Kidney (tissue), 14 donors: ENCODE measurements around the gene LRRC55. TPM values are rescaled to one million over a fixed set of nuclear protein-coding genes. Genes with fewer than 3 reads are reported as not detected.

ENCODE experiments used
- DNase-seq, 5 donors: peaks; one replicate each; pipeline ENCODE4 v3.0.0-alpha.2; 2013 to 2020
- FAIRE-seq: peaks from 2 replicates; lab custom pipeline; 2012; peaks lifted over from hg19 to GRCh38; lab: Jason Lieb, UNC
- H3K27ac ChIP-seq, 2 donors: one replicate each; pipeline ENCODE4 v1.7.0; 2013; ENCODE audit warnings: low read depth in 2 of 2, low read length in 2 of 2, inconsistent platforms in 1 of 2
- H3K27me3 ChIP-seq: one replicate; pipeline ENCODE4 v1.7.1; 2013; ENCODE audit warnings: low read length, inconsistent platforms; ENCODE audit not compliant: control insufficient read depth, insufficient read depth
- H3K36me3 ChIP-seq, 3 donors: one replicate each; pipeline versions ENCODE4 v1.7.0 to v1.7.1; 2013; ENCODE audit warnings: low read length in 3 of 3, control low read depth in 1 of 3, inconsistent platforms in 1 of 3; ENCODE audit not compliant: insufficient read depth in 3 of 3, control insufficient read depth in 2 of 3
- H3K4me1 ChIP-seq, 3 donors: one replicate each; pipeline versions ENCODE4 v1.7.0 to v1.7.1; 2013; ENCODE audit warnings: low read length in 3 of 3, inconsistent platforms in 1 of 3, low read depth in 1 of 3; ENCODE audit not compliant: control insufficient read depth in 2 of 3, insufficient read depth in 2 of 3
- H3K4me3 ChIP-seq, 3 donors: one replicate each; pipeline versions ENCODE4 v1.7.0 to v1.8.1; 2013; ENCODE audit warnings: low read length in 3 of 3, control low read depth in 1 of 3, inconsistent platforms in 1 of 3
- H3K9ac ChIP-seq, 3 donors: one replicate each; pipeline versions ENCODE4 v1.7.0 to v1.7.1; 2013; ENCODE audit warnings: low read length in 3 of 3, control low read depth in 1 of 3, inconsistent platforms in 1 of 3
- H3K9me3 ChIP-seq, 3 donors: one replicate each; pipeline versions ENCODE4 v1.7.0 to v1.7.1; 2013; ENCODE audit warnings: low read length in 3 of 3, control low read depth in 1 of 3, inconsistent platforms in 1 of 3; ENCODE audit not compliant: control insufficient read depth in 2 of 3, insufficient read depth in 1 of 3
- intact Hi-C: fragments of 100-400 bp; cut with DNase I; formaldehyde crosslinking; loops from one replicate; pipeline ENCODE4 v1.11.1; 2022
- polyA plus RNA-seq: library from polyadenylated mRNA; stranded (reverse); fragments of 350-450 nt; fragmentation: Illumina TruSeq; extraction: RNeasy Lipid Tissue Mini Kit (QIAGEN cat#74804); gene quantifications from one replicate; pipeline ENCODE4 v1.2.3, GENCODE V29; 2014; ENCODE audit warnings: low read depth, low replicate concordance; ENCODE audit not compliant: insufficient read depth
- total RNA-seq: library from RNA; stranded (reverse); fragmentation: NEBNext Ultra II Directional; extraction: Animal tissue kit (Norgen Biotek cat#: 25700); gene quantifications from one replicate; pipeline ENCODE4 v1.2.1, GENCODE V29; 2021
- TF ChIP-seq, protein P1 (sequence below): IDR thresholded peaks from 3 replicates; pipeline ENCODE4 v1.5.1; 2012; ENCODE audit warnings: mild to moderate bottlenecking, moderate library complexity, borderline replicate concordance; ENCODE audit not compliant: insufficient read depth; ENCODE audit errors: extremely low read depth
- donor health status: control.
- donor health status: control.
- donor health status: control.
- donor health status: control.
- donor health status: control.
- donor health status: DM: yes; HTN: yes; CAD: no.
- donor health status: Normal renal cell carcinoma (clear cell type).

LRRC55 gene
- total and polyA plus RNA-seq, 2 donors from 2014 or later, result 0.09 TPM; not detected in 1

DNA sequence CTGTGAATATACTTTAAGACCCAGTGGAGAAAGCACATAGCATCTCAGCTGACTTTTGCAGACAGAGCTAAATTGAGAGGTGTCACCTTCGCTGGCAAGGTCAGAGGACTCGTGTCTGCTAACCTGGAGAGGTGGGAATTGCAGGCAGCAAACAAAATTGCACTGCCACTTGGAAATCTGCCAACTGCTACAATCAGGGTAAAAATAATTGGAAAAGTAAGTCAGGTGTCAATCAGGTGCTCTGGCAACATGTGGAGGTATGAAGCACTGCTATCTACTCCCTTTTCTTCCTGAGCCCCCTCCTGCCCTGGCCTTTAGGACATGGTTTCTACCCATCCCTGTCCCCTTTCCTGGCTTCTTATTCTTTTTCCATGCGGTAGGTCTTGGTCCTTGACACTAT is 24.1 kb upstream of the LRRC55 start:
- no peak overlapping the region for H3K4me3 ChIP-seq
- H3K9me3 ChIP-seq, result no peaks in the 10 kb centered on the region
- no peaks in the 10 kb centered on the region for H3K4me1 ChIP-seq
- intact Hi-C loops, result no loop called here
- no peak overlapping the region for H3K9ac ChIP-seq
- H3K36me3 ChIP-seq, result no peaks in the 10 kb centered on the region
- no peak for DNase-seq
- H3K27me3 ChIP-seq, result no peaks in the 10 kb centered on the region
- FAIRE-seq, result no peak
- H3K27ac ChIP-seq, result no peak overlapping the region
- TF ChIP-seq, protein P1, sequence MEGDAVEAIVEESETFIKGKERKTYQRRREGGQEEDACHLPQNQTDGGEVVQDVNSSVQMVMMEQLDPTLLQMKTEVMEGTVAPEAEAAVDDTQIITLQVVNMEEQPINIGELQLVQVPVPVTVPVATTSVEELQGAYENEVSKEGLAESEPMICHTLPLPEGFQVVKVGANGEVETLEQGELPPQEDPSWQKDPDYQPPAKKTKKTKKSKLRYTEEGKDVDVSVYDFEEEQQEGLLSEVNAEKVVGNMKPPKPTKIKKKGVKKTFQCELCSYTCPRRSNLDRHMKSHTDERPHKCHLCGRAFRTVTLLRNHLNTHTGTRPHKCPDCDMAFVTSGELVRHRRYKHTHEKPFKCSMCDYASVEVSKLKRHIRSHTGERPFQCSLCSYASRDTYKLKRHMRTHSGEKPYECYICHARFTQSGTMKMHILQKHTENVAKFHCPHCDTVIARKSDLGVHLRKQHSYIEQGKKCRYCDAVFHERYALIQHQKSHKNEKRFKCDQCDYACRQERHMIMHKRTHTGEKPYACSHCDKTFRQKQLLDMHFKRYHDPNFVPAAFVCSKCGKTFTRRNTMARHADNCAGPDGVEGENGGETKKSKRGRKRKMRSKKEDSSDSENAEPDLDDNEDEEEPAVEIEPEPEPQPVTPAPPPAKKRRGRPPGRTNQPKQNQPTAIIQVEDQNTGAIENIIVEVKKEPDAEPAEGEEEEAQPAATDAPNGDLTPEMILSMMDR, result no peak

DNA sequence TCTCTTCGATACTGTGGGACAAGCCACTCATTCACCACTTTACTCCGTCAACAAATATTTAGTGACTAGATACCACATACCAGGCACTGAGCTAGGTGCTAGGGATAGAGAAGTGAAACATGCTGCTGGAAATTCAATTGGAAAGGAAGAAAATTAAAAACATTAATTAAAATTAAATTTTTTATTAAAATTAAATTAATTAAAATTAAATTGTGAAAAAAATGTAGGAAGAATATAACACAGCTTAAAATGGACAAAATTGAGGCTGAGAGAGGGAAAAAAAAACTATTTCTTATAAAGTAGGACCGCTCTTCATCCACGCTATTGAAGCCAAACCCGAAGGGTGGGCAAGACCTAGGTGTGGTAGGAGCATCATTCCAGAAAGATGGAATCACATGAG is 23.6 kb upstream of the LRRC55 start:
- DNase-seq (no peak), FAIRE-seq (no peak)
- Histone ChIP-seq H3K4me3 (no peak overlapping the region), H3K9ac (no peak overlapping the region), H3K9me3 (no peaks in the 10 kb centered on the region), H3K27me3 (no peaks in the 10 kb centered on the region), H3K27ac (no peak overlapping the region), H3K36me3 (no peaks in the 10 kb centered on the region), H3K4me1 (no peaks in the 10 kb centered on the region)
- intact Hi-C loops, result no loop called here
- TF ChIP-seq, protein P1, result no peak

DNA sequence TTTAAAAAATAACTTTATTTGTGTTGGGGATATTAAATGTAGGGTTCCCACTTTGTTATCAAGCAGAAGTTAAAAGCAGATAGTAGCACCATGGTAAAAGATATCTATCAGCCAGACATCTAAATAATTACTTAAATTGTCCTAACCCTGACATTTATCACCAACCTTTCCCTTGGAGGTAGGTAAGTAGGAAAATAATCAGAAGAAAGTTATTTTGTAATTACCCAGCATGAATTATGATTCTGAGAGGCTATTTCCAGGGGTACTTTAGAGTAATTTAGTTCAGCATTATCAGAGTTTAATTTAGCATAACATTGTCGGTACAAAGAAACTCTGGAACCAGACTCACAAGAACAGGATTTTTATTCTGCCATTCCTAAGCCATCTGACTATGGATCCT is 23.2 kb upstream of the LRRC55 start:
- DNase-seq, result no peak
- Histone ChIP-seq H3K27me3 (no peaks in the 10 kb centered on the region), H3K36me3 (no peaks in the 10 kb centered on the region), H3K9me3 (no peaks in the 10 kb centered on the region), H3K27ac (no peak overlapping the region), H3K4me3 (no peak overlapping the region), H3K9ac (no peak overlapping the region), H3K4me1 (no peaks in the 10 kb centered on the region)
- intact Hi-C loops, result no loop called here
- TF ChIP-seq, protein P1, result no peak
- FAIRE-seq, result no peak

- no peak overlapping the region for H3K4me3 ChIP-seq
- H3K9ac ChIP-seq, result no peak overlapping the region
- TF ChIP-seq, protein P1, result no peak
- DNase-seq, result no peak
- intact Hi-C loops, result no loop called here
- H3K27ac ChIP-seq, result no peak overlapping the region
- H3K4me1 ChIP-seq, result no peaks in the 10 kb centered on the region
- no peaks in the 10 kb centered on the region for H3K9me3 ChIP-seq
- no peaks in the 10 kb centered on the region for H3K27me3 ChIP-seq
- FAIRE-seq, result no peak
- no peaks in the 10 kb centered on the region for H3K36me3 ChIP-seq
Measured at GRCh38 chr11:57160665-57161064, 21.1 kb upstream of the LRRC55 start.
